ENCODE data around the gene CETN2. TPM values are rescaled to one million over a fixed set of nuclear protein-coding genes. Genes with fewer than 3 reads are reported as not detected.

CETN2 gene
- total RNA-seq, 4 donors from 2014 or later = 8.1 to 15.7 (median 10.5) TPM

DNA sequence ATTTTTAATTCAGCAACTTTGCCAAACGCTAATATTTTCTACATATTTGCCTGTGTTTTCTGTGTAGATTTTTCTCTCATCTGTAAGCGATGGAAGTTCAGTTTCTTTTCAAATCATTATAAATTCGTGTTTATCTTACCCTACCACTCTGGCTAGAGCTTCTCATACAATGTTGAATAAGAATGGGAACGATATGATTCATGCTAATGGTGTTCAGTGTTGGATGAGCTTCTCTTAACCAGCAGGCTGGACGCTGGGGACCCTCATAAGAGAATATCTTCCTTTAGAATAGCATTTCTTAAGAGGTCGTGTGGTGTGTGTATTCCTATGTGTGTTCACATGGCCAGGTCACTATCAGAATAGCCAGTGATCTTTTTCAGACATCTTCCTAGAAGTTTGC is 31.3 kb upstream of the CETN2 start:
- TF ChIP-seq POLR2A (IDR thresholded peaks at IDR 0.05) (no peak), CTCF (IDR thresholded peaks at IDR 0.05 in 4 of 5, conservative IDR thresholded peaks at IDR 0.05 in 1 of 5) (no peak)
- DNase-seq = no peak

DNA sequence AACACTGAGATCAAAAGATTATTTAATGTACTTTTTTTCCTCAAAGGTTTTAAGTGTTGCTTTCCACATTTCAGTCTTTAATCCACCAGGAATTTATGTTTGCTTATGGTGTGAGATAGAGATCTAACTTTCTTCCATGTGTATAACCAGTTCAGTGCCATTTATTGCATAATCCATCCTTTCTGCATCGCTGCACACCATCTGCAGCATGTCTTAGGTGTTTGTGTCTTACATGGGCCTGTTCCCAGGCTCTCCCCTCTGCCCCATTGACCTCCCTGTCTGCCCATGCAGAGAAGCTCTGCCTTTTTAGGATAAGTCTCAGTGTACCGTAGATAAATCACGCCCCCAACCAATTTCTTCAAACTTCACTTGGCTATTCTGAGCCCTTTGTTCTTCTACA is 30.6 kb upstream of the CETN2 start:
- Histone ChIP-seq H3K27ac (no peak overlapping the region), H3K36me3 (peaks cover 0 to 8% of the 10 kb centered on the region in 2 donors), H3K4me3 (no peak overlapping the region), H3K9me3 (no peaks in the 10 kb centered on the region), H3K4me1 (no peaks in the 10 kb centered on the region), H3K27me3 (no peaks in the 10 kb centered on the region)
- DNase-seq = no peak
- intact Hi-C loops (cut with DNase I; ENCODE audit: low total_unique reads) (no loop called here), in situ Hi-C loops (cut with MboI; ENCODE audit: low sequenced_read_pairs in 4 of 4) (no loop called here)
- TF ChIP-seq POLR2A (IDR thresholded peaks at IDR 0.05) = no peak
- no peak for TF ChIP-seq CTCF (IDR thresholded peaks at IDR 0.05 in 4 of 5, conservative IDR thresholded peaks at IDR 0.05 in 1 of 5)
- ATAC-seq = no peak

More for the DNA sequence above, 31.3 kb upstream of the CETN2 start:
- Histone ChIP-seq H3K27me3 (no peaks in the 10 kb centered on the region), H3K36me3 (peaks cover 0 to 8% of the 10 kb centered on the region in 2 donors), H3K27ac (no peak overlapping the region), H3K4me3 (no peak overlapping the region), H3K9me3 (no peaks in the 10 kb centered on the region), H3K4me1 (no peaks in the 10 kb centered on the region)
- ATAC-seq = no peak
- in situ Hi-C loops (cut with MboI; ENCODE audit: low sequenced_read_pairs in 4 of 4) (no loop called here), intact Hi-C loops (cut with DNase I; ENCODE audit: low total_unique reads) (no loop called here)

DNA sequence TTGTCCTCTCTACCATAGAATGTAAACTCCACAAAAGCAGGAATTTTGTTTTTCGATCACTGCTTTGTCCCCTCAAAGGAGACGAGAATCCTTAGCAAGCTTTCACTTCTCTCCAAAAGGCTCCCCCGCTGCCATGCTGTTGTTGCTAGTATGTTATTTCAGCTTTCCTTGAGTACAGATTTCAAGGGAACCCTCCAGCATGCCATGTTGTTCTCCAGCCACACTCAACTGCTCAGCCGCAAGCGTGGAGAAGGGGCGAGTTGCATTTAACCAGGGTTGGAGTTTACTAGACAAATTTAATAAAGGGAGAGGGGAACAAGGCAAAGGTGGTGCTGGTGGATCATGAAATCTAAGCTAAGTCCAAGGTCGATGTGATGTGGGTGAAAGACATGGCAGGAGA is 23.4 kb upstream of the CETN2 start:
- no peak for ATAC-seq
- Histone ChIP-seq H3K9me3 (no peaks in the 10 kb centered on the region), H3K27ac (no peak overlapping the region), H3K4me1 (no peaks in the 10 kb centered on the region), H3K4me3 (no peak overlapping the region), H3K27me3 (no peaks in the 10 kb centered on the region), H3K36me3 (no peaks in the 10 kb centered on the region)
- DNase-seq = no peak
- TF ChIP-seq CTCF (IDR thresholded peaks at IDR 0.05 in 4 of 5, conservative IDR thresholded peaks at IDR 0.05 in 1 of 5) = no peak
- TF ChIP-seq POLR2A (IDR thresholded peaks at IDR 0.05) = no peak
- intact Hi-C loops (cut with DNase I; ENCODE audit: low total_unique reads) = no loop called here
- in situ Hi-C loops (cut with MboI; ENCODE audit: low sequenced_read_pairs in 4 of 4) = no loop called here

DNA sequence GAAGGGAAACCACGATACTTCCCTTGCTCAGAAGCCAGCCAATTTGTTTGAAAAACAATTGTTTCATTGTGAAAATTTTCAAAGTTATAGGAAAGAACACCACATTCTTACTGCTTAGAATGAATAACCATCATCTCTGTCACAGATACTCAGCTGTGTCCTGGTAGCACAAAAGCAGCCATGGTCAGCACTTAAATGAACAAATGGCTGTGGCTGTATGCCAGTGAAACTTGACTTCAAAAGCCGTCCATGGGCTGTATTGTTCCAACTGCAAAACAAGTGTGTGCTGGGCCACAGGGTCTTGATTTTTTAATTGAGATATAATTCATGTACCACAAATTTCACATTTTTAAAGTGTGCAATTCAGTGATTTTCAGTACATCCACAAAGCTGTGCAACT is 19.9 kb upstream of the CETN2 start:
- Histone ChIP-seq H3K4me3 (no peak overlapping the region), H3K36me3 (no peaks in the 10 kb centered on the region), H3K9me3 (no peaks in the 10 kb centered on the region), H3K27ac (no peak overlapping the region), H3K27me3 (no peaks in the 10 kb centered on the region), H3K4me1 (no peaks in the 10 kb centered on the region)
- TF ChIP-seq POLR2A (IDR thresholded peaks at IDR 0.05) = no peak
- no peak for TF ChIP-seq CTCF (IDR thresholded peaks at IDR 0.05 in 4 of 5, conservative IDR thresholded peaks at IDR 0.05 in 1 of 5)
- ATAC-seq (no peak), DNase-seq (no peak)
- in situ Hi-C loops (cut with MboI; ENCODE audit: low sequenced_read_pairs in 4 of 4) (no loop called here), intact Hi-C loops (cut with DNase I; ENCODE audit: low total_unique reads) (no loop called here)

- no peak overlapping the region for H3K4me3 ChIP-seq
- no peaks in the 10 kb centered on the region for H3K4me1 ChIP-seq
- ATAC-seq (no peak), DNase-seq (no peak)
- in situ Hi-C loops (cut with MboI; ENCODE audit: low sequenced_read_pairs in 4 of 4) = no loop called here
- H3K27me3 ChIP-seq = no peaks in the 10 kb centered on the region
- TF ChIP-seq CTCF (IDR thresholded peaks at IDR 0.05 in 4 of 5, conservative IDR thresholded peaks at IDR 0.05 in 1 of 5) (no peak), POLR2A (IDR thresholded peaks at IDR 0.05) (no peak)
- H3K36me3 ChIP-seq = no peaks in the 10 kb centered on the region
- intact Hi-C loops (cut with DNase I; ENCODE audit: low total_unique reads) = no loop called here
- H3K9me3 ChIP-seq = no peaks in the 10 kb centered on the region
- H3K27ac ChIP-seq = no peak overlapping the region
Measured at GRCh38 chrX:152847281-152847680, 16.7 kb upstream of the CETN2 start.

Data from gastrocnemius medialis (tissue), 4 donors.